Kidney epithelial cell (primary cell): ENCODE measurements around the gene EFR3B. TPM values are rescaled to one million over a fixed set of nuclear protein-coding genes. Genes with fewer than 3 reads are reported as not detected.

ENCODE experiments used
- DNase-seq: peaks from one replicate; pipeline ENCODE4 v3.0.0-alpha.2; 2010; ENCODE audit warnings: low read depth
- H3K27me3 ChIP-seq: 2 replicates; pipeline ENCODE4 v1.6.0; 2011; ENCODE audit warnings: low read length; ENCODE audit not compliant: control insufficient read depth, insufficient read depth
- H3K36me3 ChIP-seq: 2 replicates; pipeline ENCODE4 v1.5.1; 2011; ENCODE audit warnings: low read length; ENCODE audit not compliant: control insufficient read depth, insufficient read depth
- H3K4me3 ChIP-seq: 2 replicates; pipeline ENCODE4 v1.5.1; 2011; ENCODE audit warnings: low read depth, mild to moderate bottlenecking, control low read depth, low read length
- total RNA-seq: library from RNA; depleted of rRNA; stranded (reverse); fragments of >200 nt; gene quantifications from 2 replicates; pipeline ENCODE4 v1.2.3, GENCODE V29; 2015
- TF ChIP-seq, protein P1 (sequence below): IDR thresholded peaks from 2 replicates; pipeline ENCODE4 v1.5.1; 2011; ENCODE audit warnings: mild to moderate bottlenecking, moderate library complexity, low read length, control low read depth, inconsistent platforms; ENCODE audit not compliant: insufficient read depth, poor library complexity, severe bottlenecking

EFR3B gene
- total RNA-seq, 1 donor from 2014 or later: 2.3 TPM

DNA sequence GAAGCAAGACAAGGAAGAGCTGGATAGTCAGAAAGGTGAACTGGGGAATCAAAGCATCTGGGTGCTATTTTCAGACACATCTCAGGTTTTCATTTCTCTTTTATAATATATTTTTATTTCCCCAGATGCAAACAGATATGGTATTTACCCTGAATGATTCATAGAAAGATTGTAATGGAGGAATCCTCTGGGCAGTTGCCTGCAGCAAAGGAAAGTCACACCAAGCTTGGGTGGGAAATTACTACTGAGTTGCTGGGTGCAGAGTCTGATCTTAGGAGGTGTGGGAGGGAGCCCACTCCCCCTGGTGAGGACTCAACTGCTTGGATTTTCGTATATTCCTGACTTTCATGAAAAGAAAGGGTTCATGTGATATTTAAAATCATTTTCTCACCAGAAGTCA is 2.1 kb downstream of the EFR3B start:
- DNase-seq: no peak
- TF ChIP-seq, protein P1, sequence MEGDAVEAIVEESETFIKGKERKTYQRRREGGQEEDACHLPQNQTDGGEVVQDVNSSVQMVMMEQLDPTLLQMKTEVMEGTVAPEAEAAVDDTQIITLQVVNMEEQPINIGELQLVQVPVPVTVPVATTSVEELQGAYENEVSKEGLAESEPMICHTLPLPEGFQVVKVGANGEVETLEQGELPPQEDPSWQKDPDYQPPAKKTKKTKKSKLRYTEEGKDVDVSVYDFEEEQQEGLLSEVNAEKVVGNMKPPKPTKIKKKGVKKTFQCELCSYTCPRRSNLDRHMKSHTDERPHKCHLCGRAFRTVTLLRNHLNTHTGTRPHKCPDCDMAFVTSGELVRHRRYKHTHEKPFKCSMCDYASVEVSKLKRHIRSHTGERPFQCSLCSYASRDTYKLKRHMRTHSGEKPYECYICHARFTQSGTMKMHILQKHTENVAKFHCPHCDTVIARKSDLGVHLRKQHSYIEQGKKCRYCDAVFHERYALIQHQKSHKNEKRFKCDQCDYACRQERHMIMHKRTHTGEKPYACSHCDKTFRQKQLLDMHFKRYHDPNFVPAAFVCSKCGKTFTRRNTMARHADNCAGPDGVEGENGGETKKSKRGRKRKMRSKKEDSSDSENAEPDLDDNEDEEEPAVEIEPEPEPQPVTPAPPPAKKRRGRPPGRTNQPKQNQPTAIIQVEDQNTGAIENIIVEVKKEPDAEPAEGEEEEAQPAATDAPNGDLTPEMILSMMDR: no peak
- no peaks in the 10 kb centered on the region for H3K36me3 ChIP-seq
- no peaks in the 10 kb centered on the region for H3K27me3 ChIP-seq
- no peak overlapping the region for H3K4me3 ChIP-seq

DNA sequence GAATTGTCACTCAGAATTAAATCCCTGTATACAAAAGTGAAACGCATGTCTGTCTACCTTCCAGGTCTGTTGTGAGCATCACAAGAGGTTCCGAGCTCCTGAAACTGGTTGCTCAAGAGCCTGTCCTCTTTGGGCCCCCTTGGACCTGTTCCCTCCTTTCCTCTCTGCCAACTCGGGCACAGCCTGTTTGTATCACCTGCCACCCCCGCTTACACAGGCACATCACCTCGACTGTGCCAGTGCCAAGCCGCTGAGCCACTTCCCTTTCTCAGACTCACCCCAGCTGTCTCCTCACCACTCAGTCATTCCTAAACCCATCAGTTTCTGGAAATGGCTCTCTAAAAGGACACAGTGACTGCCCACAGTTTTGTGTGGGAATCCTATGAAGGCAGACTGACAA is 3.1 kb downstream of the EFR3B start:
- TF ChIP-seq, protein P1: no peak
- no peaks in the 10 kb centered on the region for H3K27me3 ChIP-seq

DNA sequence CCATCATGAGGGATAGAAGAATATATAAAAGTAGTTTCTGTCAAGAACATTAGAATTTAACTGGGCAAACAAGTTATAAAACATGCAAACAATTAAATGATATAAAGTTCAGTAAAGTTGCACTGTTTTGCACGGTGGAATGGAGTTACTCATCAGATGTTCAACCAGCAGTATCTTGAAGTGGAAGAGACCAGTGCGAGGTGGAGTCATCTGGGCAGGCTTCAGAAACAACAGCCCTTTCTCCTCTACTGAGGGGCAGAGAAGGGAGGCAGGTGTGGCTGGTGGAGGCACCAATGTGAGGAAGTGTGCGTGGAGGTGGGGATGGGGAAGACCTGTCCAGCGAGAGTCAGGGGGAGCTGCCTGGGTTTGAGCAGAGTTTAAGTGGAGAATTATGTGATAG is 7.5 kb downstream of the EFR3B start:
- Histone ChIP-seq H3K4me3 (no peak overlapping the region), H3K27me3 (no peaks in the 10 kb centered on the region), H3K36me3 (no peaks in the 10 kb centered on the region)
- TF ChIP-seq, protein P1: no peak
- no peak for DNase-seq

More for the DNA sequence above, 3.1 kb downstream of the EFR3B start:
- Histone ChIP-seq H3K4me3 (no peak overlapping the region), H3K36me3 (no peaks in the 10 kb centered on the region)
- no peak for DNase-seq

DNA sequence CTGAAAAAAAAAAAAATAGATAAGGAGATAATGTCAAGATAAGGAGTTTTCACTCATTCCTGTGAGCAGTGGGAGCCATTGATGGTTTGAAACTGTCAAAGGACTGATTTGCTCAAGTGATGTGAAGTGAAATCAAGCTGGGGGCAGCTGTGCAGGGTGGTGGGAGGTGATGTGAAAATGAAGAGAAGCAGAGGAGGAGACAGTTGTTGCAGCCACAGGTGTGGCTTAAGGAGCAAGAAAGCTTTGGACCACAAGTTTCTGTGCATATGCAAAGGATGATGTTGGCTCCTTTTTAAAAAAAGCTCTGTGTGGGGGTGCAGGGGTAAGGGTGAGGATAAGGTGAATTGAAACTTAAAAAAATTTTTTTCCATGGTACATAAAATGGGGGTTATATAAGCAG is 8.3 kb downstream of the EFR3B start:
- no peaks in the 10 kb centered on the region for H3K27me3 ChIP-seq
- H3K36me3 ChIP-seq: no peaks in the 10 kb centered on the region
- DNase-seq: no peak
- H3K4me3 ChIP-seq: no peak overlapping the region
- TF ChIP-seq, protein P1: no peak

DNA sequence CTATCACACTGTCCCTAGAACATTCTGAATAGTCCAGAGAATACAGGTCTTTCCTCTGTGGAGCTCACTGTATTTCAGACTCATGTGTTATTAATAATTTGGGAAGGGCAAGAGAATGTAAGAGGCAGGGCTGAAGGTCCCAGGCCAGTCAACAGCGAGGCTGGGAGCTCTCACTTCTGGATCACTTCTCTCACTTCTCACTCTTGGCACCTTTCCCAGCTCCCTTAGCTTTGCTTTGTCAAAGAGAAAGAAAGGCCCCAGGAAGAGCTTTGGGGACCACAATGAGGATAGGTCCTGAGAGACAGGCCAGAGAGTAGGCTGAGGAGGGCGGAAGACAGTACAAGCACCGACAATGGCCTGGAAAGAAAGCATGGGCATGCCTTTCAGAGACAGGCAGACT is 11.2 kb downstream of the EFR3B start:
- H3K36me3 ChIP-seq: no peaks in the 10 kb centered on the region
- no peak overlapping the region for H3K4me3 ChIP-seq
- no peaks in the 10 kb centered on the region for H3K27me3 ChIP-seq
- DNase-seq: no peak
- TF ChIP-seq, protein P1: no peak

DNA sequence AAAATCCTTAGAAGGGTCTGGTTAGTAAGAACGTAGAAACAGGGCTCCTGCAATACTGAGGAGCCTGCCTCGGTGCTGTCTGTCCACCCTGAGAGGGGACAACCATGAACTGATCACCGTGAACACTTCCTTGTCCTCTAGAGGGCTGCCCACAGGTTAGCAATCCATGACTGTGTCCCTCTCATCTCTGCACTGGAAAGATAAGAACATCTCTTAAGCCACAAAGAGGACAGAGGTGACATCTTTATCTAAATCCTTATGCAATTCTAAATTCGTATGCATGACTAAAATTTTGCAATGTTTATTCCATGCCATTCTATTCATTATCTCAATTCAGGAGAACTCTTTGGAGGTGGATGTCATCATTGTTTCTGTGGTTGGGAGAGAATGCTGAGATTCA is 12.8 kb downstream of the EFR3B start:
- no peaks in the 10 kb centered on the region for H3K27me3 ChIP-seq
- TF ChIP-seq, protein P1: no peak
- no peaks in the 10 kb centered on the region for H3K36me3 ChIP-seq
- H3K4me3 ChIP-seq: no peak overlapping the region
- no peak for DNase-seq
